NOMO-1 (cell line): ENCODE data around the gene WWP2.

Experiments
- DNase-seq, 2 experiments: peaks; one replicate each; lab custom pipeline; 2025; ENCODE audit not compliant: unreplicated experiment in 2 of 2; lab: John Stamatoyannopoulos, UW

WWP2 gene

DNA sequence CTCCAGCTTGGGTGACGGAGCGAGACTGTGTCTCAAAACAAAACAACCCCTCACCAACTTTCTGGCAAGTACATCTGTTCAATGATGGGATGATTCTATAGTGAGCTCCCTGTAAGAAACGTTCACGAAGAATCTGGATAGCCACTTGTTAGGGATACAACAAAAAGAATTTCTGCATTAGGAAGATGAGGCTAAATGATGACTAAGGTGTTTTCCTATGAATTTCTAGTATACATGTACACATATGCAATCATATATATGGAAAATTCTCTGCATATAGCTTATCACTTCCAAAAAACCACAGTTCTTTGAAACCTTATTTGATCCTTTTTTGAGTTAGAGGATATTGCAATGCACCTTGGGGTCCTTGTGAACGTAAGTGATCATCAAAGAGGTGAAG lies 124.6 kb downstream of the WWP2 start:
- no peak for DNase-seq

- no peak for DNase-seq
These were observed 126.0 kb downstream of the WWP2 start for GRCh38 chr16:69888005-69888590.

- no peak for DNase-seq
These were observed 127.3 kb downstream of the WWP2 start for GRCh38 chr16:69889295-69889964.

DNA sequence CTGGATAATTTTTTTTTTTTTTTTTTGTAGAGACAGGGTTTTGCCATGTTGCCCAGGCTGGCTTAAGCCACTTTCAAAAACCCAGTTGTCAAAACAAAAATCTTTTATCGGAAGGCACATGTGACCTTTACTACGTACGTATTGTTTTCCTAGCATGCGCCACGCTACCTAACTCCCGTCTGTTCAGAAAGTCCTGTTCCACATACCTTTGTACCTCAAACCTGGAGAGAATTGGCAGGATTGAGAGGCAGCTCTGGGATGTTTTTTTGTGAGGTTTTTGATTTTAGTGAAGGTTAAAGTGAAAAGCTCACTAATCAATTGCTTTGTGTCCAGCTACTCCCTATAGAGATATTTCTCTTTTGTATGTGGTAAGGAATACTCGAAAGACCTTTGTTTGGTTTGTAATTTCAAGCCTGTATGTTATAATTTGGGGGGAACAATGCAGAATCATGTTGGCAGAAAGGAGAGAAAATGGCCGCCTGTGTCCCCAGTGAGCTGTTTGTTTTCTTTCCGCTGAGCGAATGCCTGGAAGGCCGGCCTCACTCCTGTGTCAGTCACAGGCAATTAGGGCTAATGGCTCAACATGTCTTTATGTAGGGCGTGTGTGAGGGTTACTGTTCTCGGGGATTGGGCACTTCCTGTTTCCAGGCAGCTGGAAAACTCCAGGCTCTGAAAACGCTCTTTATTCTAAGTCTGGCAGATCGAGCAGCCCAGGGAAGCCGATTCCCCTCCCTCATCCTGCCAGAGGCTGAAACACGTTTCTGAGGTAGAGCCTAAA lies 128.2 kb downstream of the WWP2 start:
- DNase-seq, result no peak

GRCh38 chr16:69890892-69891282 lies 128.8 kb downstream of the WWP2 start:
- DNase-seq, result no peak

GRCh38 chr16:69892378-69892777 lies 130.2 kb downstream of the WWP2 start:
- DNase-seq, result no peak

GRCh38 chr16:69893106-69893505 lies 131.0 kb downstream of the WWP2 start:
- DNase-seq, result no peak

GRCh38 chr16:69894676-69895075 lies 132.5 kb downstream of the WWP2 start:
- DNase-seq, result no peak

- DNase-seq, result no peak
These were observed 141.8 kb downstream of the WWP2 start for GRCh38 chr16:69903865-69904415.

GRCh38 chr16:69904495-69905170 lies 142.5 kb downstream of the WWP2 start:
- no peak for DNase-seq

DNA sequence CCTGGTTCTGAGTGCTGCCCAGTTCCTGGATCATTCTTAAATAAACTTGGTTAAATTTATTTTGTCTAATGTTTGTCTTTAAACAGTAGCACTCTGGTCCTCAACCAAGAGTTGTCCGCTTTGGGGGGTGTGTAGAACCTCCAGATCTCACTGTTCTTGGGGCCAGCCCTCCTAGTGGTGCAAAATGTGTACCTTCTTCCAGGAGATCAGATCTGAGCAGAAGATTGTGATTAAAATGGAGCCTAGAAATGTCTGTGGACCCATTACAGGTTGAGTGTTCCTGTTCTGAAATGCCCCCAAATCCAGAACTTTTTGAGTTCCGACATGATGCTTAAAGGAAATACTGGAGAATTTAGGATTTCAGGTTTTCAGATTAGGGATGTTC lies 143.0 kb downstream of the WWP2 start:
- DNase-seq, result no peak

- DNase-seq, result no peak
These were observed 144.8 kb downstream of the WWP2 start for GRCh38 chr16:69906838-69907401.

GRCh38 chr16:69909043-69909442 lies 146.9 kb downstream of the WWP2 start:
- no peak for DNase-seq

DNA sequence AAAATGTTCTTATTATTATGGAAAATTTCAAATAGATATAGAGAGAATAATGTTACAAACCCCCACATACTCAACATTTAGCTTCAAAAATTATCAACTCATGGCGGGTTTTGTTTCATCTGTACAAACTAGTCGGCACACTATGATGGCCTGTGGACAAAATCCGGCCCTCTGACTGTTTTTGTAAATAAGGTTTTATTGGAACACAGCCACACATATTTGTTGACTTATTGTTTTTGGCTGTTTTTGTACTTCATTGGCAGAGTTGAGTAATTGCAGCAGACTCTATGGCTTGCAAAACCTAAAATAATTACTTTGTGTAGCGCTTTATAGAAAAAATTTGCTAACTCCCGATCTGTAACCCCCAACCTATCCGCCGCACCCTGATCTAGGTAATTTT lies 147.6 kb downstream of the WWP2 start:
- no peak for DNase-seq

- no peak for DNase-seq
These were observed 148.8 kb downstream of the WWP2 start for GRCh38 chr16:69910964-69911363.

DNA sequence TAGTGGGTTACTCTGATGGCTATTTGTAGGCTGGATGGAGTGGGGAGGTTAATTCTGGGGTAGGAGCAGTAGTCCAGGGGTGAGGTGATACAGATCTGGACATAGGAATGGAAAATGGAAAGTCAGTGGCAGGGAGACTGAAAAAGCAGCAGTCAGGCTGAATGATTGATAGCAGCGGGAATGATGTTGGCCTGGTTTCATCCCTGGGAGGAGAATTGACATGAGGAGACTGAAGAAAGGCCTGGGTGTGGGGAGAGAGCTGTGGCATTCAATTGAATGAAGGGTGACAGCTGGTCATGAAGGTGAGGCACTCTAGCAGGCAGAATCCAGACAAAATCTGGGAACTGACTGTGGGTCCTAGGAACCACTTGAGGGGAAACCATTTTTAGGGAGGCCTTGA lies 154.3 kb downstream of the WWP2 start:
- DNase-seq, result no peak

- no peak for DNase-seq
These were observed 155.2 kb downstream of the WWP2 start for GRCh38 chr16:69917311-69917710.

DNA sequence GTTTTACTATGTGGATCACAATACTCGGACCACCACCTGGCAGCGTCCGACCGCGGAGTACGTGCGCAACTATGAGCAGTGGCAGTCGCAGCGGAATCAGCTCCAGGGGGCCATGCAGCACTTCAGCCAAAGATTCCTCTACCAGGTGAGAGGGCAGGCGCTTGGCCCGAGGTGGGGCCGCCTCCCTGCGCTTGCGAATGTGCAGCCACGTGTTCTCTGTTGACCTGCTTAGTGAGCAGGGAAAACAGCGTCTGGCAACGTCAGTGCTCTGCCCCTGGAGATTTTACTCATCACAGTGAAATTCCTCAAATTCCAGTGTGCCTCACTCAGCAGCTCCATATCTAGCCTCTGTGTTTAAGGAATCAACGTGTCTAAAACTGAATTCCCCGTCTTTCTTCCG lies 155.6 kb downstream of the WWP2 start:
- no peak for DNase-seq

DNA sequence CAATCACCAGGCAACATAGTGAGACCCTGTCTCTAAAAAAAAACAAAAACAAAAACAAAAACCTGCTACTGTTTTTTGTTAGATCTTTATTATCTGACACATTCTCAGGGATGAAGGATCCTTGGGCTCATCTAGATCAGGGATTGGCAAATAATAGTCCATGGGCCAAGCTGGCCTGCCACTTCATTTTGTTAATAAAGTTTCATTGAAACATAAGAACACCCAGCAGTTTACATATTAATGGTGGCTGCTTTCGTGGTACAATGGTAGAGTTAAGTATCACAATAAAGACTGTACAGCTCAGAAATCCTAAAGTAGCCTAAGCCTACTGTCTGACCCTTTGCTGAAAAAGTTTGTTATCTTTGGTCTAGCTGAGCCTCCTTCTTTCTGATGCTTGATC lies 156.1 kb downstream of the WWP2 start:
- no peak for DNase-seq

DNA sequence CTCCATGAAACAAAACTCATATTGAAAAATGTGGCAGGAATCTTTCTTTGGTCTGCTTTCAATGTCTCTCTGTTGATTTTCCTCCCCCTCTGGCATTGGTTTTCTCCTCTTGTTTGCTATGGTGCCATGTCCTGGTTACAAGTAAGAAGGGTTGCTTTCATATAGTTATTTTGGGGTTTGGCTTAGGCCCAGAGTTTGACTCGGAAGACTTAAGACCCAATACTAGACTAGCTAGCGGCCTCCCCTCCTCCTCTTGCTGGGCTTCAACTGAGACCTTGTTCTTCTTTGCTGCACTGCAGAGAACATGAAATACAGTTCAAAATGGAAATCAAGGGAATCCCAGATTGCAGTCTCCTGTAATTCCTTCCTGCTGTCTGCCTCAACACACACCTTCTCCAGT lies 159.0 kb downstream of the WWP2 start:
- DNase-seq, result no peak

GRCh38 chr16:69922200-69922599 lies 160.1 kb downstream of the WWP2 start:
- no peak for DNase-seq
